Upper lobe of left lung (tissue), 4 donors: ENCODE measurements around the gene MRPL37.

ENCODE experiments used
- CTCF ChIP-seq, 6 experiments: fragments of 450-650 bp in 4 of 6; fragments of 200-600 bp in 2 of 6; sonication (generic) in 2 of 6; IDR thresholded peaks; one replicate each; pipeline ENCODE4 v1.5.1; 2016 to 2019; ENCODE audit warnings: antibody characterized with exemption in 6 of 6
- EP300 ChIP-seq, 4 donors: sonication (generic); formaldehyde crosslinking; IDR thresholded peaks; one replicate each; pipeline ENCODE4 v1.5.1; 2017; ENCODE audit warnings: antibody characterized with exemption in 4 of 4, control low read depth in 2 of 4
- POLR2A ChIP-seq, 4 donors: fragments of 450-650 bp; IDR thresholded peaks; one replicate each; pipeline ENCODE4 v1.5.1; 2016 to 2017; ENCODE audit warnings: antibody characterized with exemption in 4 of 4, mild to moderate bottlenecking in 2 of 4

- no peak for TF ChIP-seq CTCF (IDR thresholded peaks at IDR 0.05)
- no peak for TF ChIP-seq POLR2A (IDR thresholded peaks at IDR 0.05)
- TF ChIP-seq EP300 (IDR thresholded peaks at IDR 0.05): peak in 1 of 4 donors; percentile 56
Observed at GRCh38 chr1:54160351-54160750, 39.6 kb upstream of the MRPL37 start.
